Measurements from ENCODE around the gene GAPDH.

GAPDH gene

DNA sequence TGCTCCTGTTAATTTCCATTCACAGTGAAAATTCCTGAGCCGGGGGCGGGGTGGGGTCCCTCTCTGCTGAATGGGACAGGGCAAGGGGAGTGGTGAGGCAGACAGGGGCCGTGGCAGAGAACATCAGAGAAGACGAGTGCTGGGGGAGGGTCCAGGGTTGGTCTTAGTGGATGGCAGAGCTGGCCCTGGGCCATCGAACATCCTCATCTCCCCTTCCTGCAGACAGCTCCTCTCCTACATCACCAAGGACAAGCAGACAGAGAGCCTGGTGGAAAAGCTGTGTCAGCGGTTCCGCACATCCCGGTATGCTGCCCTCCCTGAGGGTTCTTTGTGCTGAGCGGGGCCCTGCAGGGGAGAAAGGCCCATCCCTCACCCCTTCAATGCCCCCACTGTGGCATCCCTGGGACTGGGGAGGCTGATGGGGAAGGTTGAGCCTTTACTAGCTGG, 5.0 kb upstream of the GAPDH start:
- no peak for DNase-seq (ENCODE audit: low spot score)

DNA sequence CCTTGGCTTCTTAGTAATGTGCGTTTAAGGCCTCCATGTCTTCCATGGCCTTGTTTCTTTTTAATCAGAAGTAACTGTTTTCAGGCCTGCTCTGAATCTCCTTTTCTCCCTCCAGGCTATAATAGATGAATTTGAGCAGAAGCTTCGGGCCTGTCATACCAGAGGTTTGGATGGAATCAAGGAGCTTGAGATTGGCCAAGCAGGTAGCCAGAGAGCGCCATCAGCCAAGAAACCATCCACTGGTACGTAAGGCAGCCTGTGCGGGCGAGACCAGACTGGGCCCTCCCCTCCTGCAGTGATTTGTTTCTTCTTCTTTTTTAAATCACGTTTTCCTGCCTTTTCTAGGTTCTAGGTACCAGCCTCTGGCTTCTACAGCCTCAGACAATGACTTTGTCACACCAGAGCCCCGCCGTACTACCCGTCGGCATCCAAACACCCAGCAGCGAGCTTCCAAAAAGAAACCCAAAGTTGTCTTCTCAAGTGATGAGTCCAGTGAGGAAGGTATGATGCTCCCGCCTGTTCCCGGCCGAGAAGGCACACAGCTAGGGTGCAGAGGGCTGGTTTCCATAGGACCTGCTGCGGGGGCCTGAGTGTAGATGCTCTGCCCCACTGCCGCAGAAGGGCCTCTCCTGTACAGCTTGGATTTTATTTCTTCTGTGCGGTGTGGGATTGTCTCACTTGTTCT, 3.6 kb upstream of the GAPDH start:
- DNase-seq (ENCODE audit: low spot score): no peak

- peak; percentile 98 for DNase-seq (ENCODE audit: low spot score)
Observed at GRCh38 chr12:6532051-6532926, 2.0 kb upstream of the GAPDH start.

DNA sequence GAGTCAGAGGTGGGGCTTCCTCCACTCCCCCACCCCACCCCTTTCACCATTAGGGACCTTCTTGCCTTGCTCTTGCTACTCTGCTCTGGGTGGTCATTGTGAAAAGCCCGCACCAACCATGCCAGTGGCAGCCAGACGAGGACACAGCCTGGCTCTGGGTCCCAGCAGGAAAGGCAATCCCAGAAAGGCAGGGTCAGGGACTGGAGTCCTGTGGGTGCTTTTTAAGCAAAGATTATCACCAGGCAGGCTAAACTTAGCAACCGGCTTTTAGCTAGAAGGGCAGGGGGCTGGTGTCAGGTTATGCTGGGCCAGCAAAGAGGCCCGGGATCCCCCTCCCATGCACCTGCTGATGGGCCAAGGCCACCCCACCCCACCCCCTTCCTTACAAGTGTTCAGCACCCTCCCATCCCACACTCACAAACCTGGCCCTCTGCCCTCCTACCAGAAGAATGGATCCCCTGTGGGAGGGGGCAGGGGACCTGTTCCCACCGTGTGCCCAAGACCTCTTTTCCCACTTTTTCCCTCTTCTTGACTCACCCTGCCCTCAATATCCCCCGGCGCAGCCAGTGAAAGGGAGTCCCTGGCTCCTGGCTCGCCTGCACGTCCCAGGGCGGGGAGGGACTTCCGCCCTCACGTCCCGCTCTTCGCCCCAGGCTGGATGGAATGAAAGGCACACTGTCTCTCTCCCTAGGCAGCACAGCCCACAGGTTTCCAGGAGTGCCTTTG, 1.2 kb upstream of the GAPDH start:
- peak; percentile 65 for DNase-seq (ENCODE audit: low spot score)

- DNase-seq (ENCODE audit: low spot score): peak; percentile 76
Observed at GRCh38 chr12:6533653-6533922, 729 bp upstream of the GAPDH start.

- no peak for DNase-seq (ENCODE audit: low spot score)
Observed at GRCh38 chr12:6534695-6534944, 303 bp downstream of the GAPDH start.

DNA sequence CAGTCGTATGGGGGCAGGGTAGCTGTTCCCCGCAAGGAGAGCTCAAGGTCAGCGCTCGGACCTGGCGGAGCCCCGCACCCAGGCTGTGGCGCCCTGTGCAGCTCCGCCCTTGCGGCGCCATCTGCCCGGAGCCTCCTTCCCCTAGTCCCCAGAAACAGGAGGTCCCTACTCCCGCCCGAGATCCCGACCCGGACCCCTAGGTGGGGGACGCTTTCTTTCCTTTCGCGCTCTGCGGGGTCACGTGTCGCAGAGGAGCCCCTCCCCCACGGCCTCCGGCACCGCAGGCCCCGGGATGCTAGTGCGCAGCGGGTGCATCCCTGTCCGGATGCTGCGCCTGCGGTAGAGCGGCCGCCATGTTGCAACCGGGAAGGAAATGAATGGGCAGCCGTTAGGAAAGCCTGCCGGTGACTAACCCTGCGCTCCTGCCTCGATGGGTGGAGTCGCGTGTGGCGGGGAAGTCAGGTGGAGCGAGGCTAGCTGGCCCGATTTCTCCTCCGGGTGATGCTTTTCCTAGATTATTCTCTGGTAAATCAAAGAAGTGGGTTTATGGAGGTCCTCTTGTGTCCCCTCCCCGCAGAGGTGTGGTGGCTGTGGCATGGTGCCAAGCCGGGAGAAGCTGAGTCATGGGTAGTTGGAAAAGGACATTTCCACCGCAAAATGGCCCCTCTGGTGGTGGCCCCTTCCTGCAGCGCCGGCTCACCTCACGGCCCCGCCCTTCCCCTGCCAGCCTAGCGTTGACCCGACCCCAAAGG, 804 bp downstream of the GAPDH start:
- DNase-seq (ENCODE audit: low spot score): peak; percentile 75

DNA sequence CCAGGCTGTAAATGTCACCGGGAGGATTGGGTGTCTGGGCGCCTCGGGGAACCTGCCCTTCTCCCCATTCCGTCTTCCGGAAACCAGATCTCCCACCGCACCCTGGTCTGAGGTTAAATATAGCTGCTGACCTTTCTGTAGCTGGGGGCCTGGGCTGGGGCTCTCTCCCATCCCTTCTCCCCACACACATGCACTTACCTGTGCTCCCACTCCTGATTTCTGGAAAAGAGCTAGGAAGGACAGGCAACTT, 1.3 kb downstream of the GAPDH start:
- no peak for DNase-seq (ENCODE audit: low spot score)

DNA sequence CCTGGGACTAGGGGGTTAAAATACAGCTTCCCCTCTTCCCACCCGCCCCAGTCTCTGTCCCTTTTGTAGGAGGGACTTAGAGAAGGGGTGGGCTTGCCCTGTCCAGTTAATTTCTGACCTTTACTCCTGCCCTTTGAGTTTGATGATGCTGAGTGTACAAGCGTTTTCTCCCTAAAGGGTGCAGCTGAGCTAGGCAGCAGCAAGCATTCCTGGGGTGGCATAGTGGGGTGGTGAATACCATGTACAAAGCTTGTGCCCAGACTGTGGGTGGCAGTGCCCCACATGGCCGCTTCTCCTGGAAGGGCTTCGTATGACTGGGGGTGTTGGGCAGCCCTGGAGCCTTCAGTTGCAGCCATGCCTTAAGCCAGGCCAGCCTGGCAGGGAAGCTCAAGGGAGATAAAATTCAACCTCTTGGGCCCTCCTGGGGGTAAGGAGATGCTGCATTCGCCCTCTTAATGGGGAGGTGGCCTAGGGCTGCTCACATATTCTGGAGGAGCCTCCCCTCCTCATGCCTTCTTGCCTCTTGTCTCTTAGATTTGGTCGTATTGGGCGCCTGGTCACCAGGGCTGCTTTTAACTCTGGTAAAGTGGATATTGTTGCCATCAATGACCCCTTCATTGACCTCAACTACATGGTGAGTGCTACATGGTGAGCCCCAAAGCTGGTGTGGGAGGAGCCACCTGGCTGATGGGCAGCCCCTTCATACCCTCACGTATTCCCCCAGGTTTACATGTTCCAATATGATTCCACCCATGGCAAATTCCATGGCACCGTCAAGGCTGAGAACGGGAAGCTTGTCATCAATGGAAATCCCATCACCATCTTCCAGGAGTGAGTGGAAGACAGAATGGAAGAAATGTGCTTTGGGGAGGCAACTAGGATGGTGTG, 1.9 kb downstream of the GAPDH start:
- peak; percentile 38 for DNase-seq (ENCODE audit: low spot score)

- peak; percentile 34 for DNase-seq (ENCODE audit: low spot score)
Observed at GRCh38 chr12:6536894-6537579, 2.7 kb downstream of the GAPDH start.

DNA sequence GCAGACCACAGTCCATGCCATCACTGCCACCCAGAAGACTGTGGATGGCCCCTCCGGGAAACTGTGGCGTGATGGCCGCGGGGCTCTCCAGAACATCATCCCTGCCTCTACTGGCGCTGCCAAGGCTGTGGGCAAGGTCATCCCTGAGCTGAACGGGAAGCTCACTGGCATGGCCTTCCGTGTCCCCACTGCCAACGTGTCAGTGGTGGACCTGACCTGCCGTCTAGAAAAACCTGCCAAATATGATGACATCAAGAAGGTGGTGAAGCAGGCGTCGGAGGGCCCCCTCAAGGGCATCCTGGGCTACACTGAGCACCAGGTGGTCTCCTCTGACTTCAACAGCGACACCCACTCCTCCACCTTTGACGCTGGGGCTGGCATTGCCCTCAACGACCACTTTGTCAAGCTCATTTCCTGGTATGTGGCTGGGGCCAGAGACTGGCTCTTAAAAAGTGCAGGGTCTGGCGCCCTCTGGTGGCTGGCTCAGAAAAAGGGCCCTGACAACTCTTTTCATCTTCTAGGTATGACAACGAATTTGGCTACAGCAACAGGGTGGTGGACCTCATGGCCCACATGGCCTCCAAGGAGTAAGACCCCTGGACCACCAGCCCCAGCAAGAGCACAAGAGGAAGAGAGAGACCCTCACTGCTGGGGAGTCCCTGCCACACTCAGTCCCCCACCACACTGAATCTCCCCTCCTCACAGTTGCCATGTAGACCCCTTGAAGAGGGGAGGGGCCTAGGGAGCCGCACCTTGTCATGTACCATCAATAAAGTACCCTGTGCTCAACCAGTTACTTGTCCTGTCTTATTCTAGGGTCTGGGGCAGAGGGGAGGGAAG, 3.5 kb downstream of the GAPDH start:
- DNase-seq (ENCODE audit: low spot score): peak; percentile 94

- DNase-seq (ENCODE audit: low spot score): peak; percentile 63
Observed at GRCh38 chr12:6538420-6539313, 4.3 kb downstream of the GAPDH start.

DNA sequence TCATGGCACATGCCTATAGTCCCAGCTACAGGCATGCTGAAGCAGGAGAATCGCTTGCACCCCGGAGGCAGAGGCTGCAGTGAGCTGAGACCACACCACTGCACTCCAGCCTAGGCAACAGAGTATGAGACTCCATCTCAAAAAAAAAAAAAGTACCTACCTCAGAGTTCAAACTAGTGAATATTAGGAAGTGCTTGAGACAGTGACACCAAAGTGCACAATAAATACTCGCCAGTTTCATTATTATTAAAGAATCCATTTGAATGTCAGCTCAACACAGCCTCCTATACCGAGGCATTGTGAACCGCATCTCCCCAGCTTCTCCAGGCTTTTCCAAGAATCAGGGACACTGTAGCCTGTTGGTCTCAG, 5.0 kb downstream of the GAPDH start:
- peak; percentile 31 for DNase-seq (ENCODE audit: low spot score)

DNA sequence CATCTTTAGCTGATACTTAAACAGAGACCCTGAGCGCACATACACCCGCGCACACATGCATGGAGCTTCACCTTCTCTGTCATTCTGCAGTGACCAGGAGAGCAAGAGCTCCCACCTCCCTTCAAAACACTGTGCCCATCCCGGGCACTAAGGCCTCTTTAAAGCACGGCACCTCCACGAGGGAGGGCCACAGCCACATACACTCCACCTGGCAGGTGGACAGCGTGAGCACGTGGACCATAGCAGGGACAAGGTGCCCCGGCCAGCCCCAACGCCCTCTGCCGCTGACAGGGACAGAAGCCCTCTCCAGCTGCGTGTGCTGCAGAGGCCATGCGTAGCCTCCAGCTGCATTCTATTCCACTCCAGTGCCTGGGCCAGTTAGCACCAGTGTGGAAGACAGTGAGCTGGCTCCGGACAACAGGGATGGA, 5.4 kb downstream of the GAPDH start:
- no peak for DNase-seq (ENCODE audit: low spot score)

DNA sequence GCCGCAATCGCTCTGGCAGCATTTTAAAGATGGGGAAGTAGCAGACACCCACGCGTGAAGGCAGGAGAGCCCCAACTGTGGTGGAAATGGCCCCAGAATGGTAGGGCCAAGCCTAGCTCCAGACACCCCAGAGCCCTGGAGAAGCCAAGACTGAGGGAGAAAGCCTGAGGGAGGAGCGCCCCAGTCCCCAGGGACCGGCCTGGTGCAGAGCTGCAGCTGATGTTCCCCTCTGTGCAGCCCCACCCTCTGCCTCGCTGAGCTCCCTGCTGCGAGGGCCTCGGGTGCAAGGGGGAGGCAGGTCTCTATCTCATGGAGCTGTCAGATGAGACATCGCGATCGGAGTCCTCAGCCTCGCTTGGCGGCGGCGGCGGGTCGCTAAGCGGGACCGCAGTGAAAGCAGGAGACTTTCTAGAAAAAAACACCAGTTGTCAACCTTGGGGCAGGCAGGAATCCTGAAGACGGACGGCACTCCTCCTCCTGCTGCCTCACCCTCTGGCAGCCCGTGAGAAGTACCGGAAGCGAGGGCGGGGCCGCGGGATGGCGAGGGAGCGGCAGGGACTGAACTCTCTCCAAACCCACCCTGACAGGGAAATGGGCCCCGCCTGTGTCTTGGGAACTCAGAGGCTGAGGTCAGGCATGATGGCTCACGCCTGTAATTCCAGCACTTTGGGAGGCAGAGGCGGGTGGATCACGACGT, 6.0 kb downstream of the GAPDH start:
- DNase-seq (ENCODE audit: low spot score): peak; percentile 40

DNA sequence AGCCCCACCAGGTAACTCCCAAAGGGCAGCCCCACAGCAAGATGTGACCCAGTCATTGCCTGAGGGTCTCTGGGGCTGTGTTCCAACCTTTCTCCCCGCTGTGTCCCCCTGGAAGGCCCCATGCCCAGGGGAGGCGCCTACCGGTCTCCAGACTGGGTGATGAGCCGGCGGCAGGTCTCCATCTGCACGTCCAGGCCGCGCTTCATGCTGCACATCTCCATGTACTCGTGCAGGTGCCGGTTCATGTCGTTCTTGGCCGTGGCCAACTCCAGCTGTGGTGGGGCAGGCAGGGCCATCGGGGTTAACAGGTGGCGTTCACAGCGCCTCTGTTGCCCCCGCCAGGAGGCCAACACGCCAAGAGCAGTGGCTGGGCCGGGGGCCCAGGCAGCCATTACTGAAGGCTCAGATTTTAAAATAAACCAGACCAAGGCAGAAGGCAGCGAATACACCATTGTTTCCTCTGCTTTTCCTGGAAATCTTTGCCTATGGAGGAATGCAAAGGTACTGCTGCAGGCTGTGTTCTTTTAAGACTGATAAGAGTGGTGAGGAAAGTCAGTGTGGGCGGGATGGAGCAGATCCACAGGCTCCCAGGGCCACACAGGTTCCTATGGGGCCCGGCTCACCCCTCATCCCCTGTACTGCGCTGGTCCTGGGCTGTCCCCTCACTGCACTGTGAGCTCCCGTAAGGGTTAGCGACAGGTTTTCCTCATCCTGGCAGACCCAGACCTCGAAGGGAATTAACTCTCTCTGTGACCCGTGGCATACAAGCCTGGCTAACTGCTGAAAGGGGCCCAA, 7.3 kb downstream of the GAPDH start:
- no peak for DNase-seq (ENCODE audit: low spot score)

- DNase-seq (ENCODE audit: low spot score): no peak
Observed at GRCh38 chr12:6542209-6543009, 8.1 kb downstream of the GAPDH start.

Data from NAMALWA (cell line).